Fibroblast of skin of scalp (primary cell): ENCODE results near the gene MED12L.
A peak's percentile ranks its signal among the peaks of the same experiment; 100 is the strongest.

Source experiments
- DNase-seq: peaks from one replicate; pipeline ENCODE4 v3.0.0-alpha.2; 2013

The MED12L gene

GRCh38 chr3:151262871-151263525 is 177.5 kb downstream of the MED12L start:
- DNase-seq, result peak; percentile 48

DNA sequence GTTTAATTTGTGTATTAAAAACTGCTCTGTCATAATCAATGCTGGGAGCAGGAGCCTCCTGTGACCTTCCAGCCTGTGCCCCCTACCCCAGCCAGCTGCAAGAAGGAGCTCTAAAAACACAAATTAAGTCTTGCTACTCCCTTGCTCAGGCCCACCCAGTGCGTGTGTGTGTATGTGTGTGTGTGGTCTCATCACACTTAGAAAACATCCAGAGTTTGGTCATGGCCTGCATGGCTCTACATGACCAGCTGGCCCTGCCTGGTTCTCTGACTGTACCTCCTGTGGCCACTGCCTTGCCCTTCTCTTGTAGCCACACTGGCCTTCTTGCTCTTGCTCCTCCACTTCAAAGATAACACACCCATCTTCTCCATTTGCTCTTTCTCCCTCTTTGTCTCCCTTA is 179.1 kb downstream of the MED12L start:
- DNase-seq, result no peak

- DNase-seq, result no peak
Measured at GRCh38 chr3:151265166-151265565, 179.7 kb downstream of the MED12L start.

- no peak for DNase-seq
Measured at GRCh38 chr3:151265866-151266265, 180.4 kb downstream of the MED12L start.

DNA sequence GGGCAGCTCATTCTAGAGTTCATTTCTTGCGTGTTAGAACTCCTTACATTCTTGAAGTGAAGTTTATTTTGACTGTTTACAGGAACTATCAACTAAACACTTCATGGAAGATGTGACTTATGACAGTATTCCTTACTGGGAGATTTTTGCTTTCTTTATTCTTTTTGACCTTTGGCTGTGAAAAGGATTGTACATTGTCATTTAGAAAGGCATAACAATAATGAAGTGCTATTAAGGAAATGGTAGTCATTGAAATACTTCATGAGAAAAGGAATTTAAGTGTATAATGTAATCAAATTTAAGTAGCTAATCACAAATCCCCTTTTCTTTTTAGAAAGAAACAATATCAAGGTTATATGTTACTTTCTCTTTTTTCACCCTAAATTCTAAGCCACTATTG is 181.6 kb downstream of the MED12L start:
- DNase-seq, result no peak

DNA sequence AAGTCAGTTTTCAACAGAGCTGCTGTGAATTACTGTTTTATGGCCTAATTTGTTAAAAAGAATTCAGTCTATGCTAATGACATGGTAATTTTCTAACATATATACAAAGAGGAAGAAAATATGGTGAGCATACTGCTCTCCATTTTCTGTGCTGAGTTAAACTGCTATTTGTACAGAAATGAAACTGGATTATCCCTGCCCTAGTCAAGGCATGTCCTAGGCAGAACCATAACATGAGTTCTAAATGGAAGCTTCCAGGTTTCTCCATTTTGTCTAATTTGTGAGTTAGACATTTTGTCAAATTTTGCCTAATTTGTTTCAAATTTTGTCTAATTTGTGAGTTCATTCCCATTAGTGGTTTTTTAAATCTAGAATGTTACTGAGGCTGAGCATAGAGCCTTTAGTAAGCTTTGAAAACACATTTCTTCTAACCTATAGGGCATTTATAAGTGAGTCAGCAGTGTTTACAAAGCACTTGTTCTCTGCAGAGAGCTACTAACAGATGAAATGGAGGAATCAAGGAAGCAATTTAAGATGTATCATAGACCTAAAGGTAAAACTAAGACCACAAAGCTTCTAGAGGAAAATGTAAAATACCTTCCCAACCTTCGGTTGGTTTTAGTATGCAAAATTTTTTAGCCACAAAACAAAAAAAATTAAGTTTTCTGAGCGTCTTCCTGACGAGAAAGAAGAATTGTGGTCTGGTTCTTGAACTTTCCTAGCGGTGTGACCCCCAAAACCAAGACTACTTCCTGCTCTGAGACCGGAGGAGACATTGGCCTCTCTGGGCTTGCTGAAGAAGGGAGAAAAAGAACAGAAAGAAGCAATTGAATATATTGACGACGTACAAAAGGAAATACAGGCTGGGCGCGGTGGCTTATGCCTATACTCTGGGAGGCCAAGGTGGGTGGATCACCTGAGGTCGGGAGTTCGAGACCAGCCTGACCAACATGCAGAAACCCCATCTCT is 183.1 kb downstream of the MED12L start:
- DNase-seq, result no peak

GRCh38 chr3:151269631-151270030 is 184.2 kb downstream of the MED12L start:
- no peak for DNase-seq

GRCh38 chr3:151275091-151275490 is 189.6 kb downstream of the MED12L start:
- DNase-seq, result no peak

- no peak for DNase-seq
Measured at GRCh38 chr3:151276038-151276686, 190.7 kb downstream of the MED12L start.

DNA sequence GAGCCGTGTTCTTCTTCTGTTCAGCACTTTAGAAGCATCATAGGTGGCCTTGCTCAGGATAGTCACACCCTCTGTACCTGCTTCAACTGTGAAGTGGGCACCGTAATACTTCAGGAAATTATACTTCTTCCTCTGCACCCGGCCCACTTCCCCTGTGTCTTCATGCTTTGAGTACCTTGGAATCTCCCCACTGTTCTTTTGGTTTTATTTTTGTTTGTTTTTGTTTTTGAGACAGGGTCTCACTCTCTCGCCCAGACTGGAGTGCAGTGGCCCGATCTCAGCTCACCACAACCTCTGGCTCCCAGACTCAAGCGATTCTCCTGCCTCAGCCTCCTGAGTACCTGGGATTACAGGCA is 191.2 kb downstream of the MED12L start:
- DNase-seq, result no peak

DNA sequence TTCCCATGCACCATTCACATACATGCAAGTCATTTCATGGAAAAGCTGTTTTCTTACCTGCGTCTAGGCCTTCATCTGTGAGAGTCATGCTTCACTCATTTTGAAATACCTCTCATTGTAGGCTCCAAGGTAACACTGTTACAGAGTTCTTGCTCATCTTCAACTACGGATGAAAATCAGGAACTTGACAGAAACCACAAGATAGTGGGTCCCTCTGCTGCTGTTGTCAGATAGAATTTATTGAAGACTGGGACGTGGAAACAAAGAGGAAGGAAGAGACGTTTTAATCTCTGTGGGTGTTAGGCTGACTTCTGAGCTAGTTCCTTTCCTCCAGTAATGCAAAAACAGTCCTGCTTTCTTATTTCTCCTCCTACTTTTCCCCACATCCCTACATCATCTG is 192.8 kb downstream of the MED12L start, which contains the start of gene P2RY14:
TSS of gene P2RY14 (minus strand) at position 313 of the 400 bp plus-strand sequence. CDS start 64,226 bp downstream, outside the sequence.
- no peak for DNase-seq

DNA sequence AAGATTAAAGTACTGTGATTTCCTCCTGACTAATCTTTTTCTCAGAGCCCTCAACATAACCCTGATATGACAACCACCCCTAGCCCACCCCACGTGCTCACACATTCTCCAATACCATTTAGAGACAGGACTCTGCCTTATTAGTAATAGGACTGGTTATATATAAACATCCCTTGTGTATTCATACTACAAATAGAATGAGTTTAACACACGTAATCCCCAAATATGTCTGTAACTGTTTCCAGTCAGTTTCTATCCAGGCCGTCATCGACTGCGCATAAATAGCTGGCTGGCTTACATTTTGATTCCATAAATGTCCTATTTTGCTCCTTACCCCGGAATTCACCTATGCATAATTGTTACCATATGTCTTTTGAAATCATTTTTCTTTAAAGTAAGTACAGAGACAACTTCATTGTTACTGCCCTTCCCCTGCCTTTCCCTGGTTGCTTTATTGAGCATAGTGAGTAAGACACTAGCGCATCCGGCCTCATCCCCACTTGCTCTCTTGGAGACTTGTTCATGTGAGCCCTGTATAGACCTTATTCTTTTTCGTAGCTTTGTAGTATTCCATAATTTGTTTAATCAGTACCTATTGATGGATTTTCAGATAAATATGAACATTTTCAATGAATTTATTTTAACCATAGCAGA is 196.3 kb downstream of the MED12L start:
- DNase-seq, result peak; percentile 72

GRCh38 chr3:151282921-151283320 is 197.5 kb downstream of the MED12L start:
- DNase-seq, result peak; percentile 69

- no peak for DNase-seq
Measured at GRCh38 chr3:151283387-151283786, 197.9 kb downstream of the MED12L start.

- no peak for DNase-seq
Measured at GRCh38 chr3:151283907-151284461, 198.5 kb downstream of the MED12L start.

GRCh38 chr3:151285940-151286339 is 200.5 kb downstream of the MED12L start:
- DNase-seq, result no peak

- DNase-seq, result no peak
Measured at GRCh38 chr3:151289445-151289844, 204.0 kb downstream of the MED12L start.

DNA sequence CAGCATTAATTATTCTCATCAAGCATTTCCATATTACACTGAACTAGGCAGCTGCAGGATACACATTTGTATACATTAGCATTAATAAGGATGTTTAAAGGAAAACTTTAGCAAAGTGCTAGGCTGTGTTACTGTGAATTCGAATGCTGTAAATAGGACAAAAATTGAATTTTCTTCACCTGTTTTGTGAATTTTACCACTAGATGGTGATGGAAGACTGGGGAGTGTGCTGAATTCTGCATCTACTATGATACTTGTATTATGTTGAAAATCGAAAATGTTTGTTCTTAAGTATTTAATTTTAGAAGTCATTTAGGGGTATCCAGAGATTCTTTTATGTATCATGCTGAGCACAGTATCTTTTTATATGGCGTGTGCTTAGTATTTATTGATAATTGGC is 205.2 kb downstream of the MED12L start:
- peak; percentile 51 for DNase-seq

GRCh38 chr3:151293127-151293526 is 207.7 kb downstream of the MED12L start:
- no peak for DNase-seq

DNA sequence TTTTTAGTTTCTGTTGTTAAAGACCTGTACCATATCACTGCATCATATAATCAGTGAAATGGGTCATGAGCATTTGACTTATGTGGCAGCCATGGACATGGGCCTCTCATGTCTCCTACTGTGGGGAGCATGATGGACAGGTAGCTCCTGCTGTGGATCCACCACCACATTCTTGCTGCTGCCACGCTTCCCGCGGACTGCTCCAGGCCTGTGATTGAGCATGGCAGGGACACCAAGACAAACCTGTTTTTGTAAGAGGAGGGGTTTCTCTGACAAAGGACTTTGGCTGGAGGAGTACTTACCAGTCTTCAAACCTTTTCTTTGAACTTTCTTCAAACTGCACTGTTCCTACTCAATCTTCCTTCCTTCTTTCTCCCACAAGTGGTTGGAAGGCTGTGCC is 210.8 kb downstream of the MED12L start:
- DNase-seq, result no peak

DNA sequence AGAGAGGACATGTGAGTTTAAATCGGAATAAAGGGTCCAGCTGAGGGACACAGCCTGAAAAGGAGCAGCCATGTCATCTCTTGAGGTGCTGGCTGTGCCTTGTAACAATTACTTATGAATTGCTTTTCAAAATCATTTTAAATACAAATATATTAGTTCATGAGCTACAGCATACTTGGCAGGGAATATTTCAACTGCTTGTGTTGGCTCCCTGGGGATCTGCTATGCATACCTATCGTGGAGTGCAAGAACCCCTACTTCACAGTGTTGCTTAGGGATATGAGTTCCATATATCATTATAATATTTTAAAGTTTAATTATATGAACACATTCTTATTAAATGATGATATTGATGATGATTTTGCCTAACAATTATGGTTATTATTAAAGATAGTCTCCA is 212.0 kb downstream of the MED12L start:
- DNase-seq, result peak; percentile 58

DNA sequence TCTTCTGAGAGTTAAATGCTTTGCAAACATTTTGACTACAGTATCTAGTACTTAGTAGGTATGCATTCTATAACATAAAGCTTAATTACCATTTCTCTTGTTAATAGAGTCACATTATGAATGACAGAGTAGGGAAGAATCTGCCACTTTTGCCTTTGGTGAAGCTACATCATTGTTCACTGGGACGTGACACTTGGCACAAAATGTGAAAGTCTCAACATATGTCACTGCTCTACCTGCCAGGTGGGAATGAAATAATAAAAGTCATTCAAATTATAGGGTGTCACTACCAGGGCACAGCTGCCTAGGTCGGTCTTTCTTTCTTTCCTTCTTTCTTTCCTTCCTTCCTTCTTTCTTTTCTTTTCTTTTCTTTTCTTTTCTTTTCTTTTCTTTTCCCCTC is 213.5 kb downstream of the MED12L start:
- no peak for DNase-seq
